TTC549 (cell line): ENCODE data around the gene PROZ.

Experiments used
- FAIRE-seq: peaks from 2 replicates; lab custom pipeline; 2012; peaks lifted over from hg19 to GRCh38; lab: Jason Lieb, UNC

The PROZ gene

GRCh38 chr13:113208421-113209335 is 50.2 kb downstream of the PROZ start, which contains the start of gene PCID2:
PCID2 (minus strand) TSS chr13:113208669; CDS start chr13:113208634, 35 bp downstream.
- no peak for FAIRE-seq

- FAIRE-seq: no peak
Measured at GRCh38 chr13:113209336-113209758, 50.9 kb downstream of the PROZ start, which contains the start of gene CUL4A. CUL4A (plus strand) TSS chr13:113209613; CDS start chr13:113209628, 15 bp downstream.

- no peak for FAIRE-seq
Measured at GRCh38 chr13:113209759-113210421, 51.4 kb downstream of the PROZ start.

- no peak for FAIRE-seq
Measured at GRCh38 chr13:113210833-113211232, 52.4 kb downstream of the PROZ start.

- FAIRE-seq: no peak
Measured at GRCh38 chr13:113211774-113212173, 53.3 kb downstream of the PROZ start.

GRCh38 chr13:113216254-113217048 is 58.0 kb downstream of the PROZ start:
- no peak for FAIRE-seq

- no peak for FAIRE-seq
Measured at GRCh38 chr13:113218586-113218985, 60.1 kb downstream of the PROZ start.

- no peak for FAIRE-seq
Measured at GRCh38 chr13:113219256-113219940, 61.0 kb downstream of the PROZ start.

- no peak for FAIRE-seq
Measured at GRCh38 chr13:113220141-113220598, 61.7 kb downstream of the PROZ start.

- FAIRE-seq: no peak
Measured at GRCh38 chr13:113220877-113221276, 62.4 kb downstream of the PROZ start.
